ENCODE measurements around the gene SLC16A11. TPM values are rescaled to one million over a fixed set of nuclear protein-coding genes. Genes with fewer than 3 reads are reported as not detected.
A peak's percentile ranks its signal among the peaks of the same experiment; 100 is the strongest.

SLC16A11 gene
- polyA plus RNA-seq, 1 donor from 2014 or later = not detected

GRCh38 chr17:7007143-7007542, 36.7 kb downstream of the SLC16A11 start:
- Histone ChIP-seq H3F3A (ENCODE audit: insufficient read depth, low read length, poor library complexity, severe bottlenecking) (no peaks in the 10 kb centered on the region), H3K79me2 (replicated peaks; ENCODE audit: insufficient read depth, low read length) (peaks cover 16% of the 10 kb centered on the region), H4K20me1 (ENCODE audit: insufficient read depth) (no peaks in the 10 kb centered on the region)

GRCh38 chr17:7005716-7006115, 38.2 kb downstream of the SLC16A11 start:
- Histone ChIP-seq H3K4me2 (ENCODE audit: low read length) (no peak overlapping the region), H3K9ac (ENCODE audit: low read length) (no peak overlapping the region), H3F3A (ENCODE audit: insufficient read depth, low read length, poor library complexity, severe bottlenecking) (no peaks in the 10 kb centered on the region), H3K27ac (ENCODE audit: low read length) (no peak overlapping the region), H3K9me2 (ENCODE audit: insufficient read depth, low read length) (no peaks in the 10 kb centered on the region), H3K36me3 (ENCODE audit: insufficient read depth, low read length) (no peaks in the 10 kb centered on the region), H3K27me3 (ENCODE audit: insufficient read depth, low read depth, low read length) (no peaks in the 10 kb centered on the region), H3K79me2 (replicated peaks; ENCODE audit: insufficient read depth, low read length) (peaks cover 2% of the 10 kb centered on the region), H4K20me1 (ENCODE audit: insufficient read depth) (no peaks in the 10 kb centered on the region), H2AFZ (ENCODE audit: low read depth, low read length) (no peak overlapping the region), H3K4me3 (ENCODE audit: low read length) (no peak overlapping the region), H3K9me3 (ENCODE audit: low read length) (no peaks in the 10 kb centered on the region)
- TF ChIP-seq MXI1 (conservative IDR thresholded peaks at IDR 0.05; ENCODE audit: poor library complexity, severe bottlenecking) (no peak), EZH2 (IDR thresholded peaks at IDR 0.05; ENCODE audit: borderline replicate concordance, insufficient read depth, low read length, poor library complexity, severe bottlenecking) (no peak), TAF1 (IDR thresholded peaks at IDR 0.05; ENCODE audit: low read depth) (no peak), POLR2AphosphoS5 (IDR thresholded peaks at IDR 0.05) (no peak), EP300 (conservative IDR thresholded peaks at IDR 0.05; ENCODE audit: poor library complexity, severe bottlenecking) (no peak), RAD21 (conservative IDR thresholded peaks at IDR 0.05) (no peak)
- TF ChIP-seq, protein P1, sequence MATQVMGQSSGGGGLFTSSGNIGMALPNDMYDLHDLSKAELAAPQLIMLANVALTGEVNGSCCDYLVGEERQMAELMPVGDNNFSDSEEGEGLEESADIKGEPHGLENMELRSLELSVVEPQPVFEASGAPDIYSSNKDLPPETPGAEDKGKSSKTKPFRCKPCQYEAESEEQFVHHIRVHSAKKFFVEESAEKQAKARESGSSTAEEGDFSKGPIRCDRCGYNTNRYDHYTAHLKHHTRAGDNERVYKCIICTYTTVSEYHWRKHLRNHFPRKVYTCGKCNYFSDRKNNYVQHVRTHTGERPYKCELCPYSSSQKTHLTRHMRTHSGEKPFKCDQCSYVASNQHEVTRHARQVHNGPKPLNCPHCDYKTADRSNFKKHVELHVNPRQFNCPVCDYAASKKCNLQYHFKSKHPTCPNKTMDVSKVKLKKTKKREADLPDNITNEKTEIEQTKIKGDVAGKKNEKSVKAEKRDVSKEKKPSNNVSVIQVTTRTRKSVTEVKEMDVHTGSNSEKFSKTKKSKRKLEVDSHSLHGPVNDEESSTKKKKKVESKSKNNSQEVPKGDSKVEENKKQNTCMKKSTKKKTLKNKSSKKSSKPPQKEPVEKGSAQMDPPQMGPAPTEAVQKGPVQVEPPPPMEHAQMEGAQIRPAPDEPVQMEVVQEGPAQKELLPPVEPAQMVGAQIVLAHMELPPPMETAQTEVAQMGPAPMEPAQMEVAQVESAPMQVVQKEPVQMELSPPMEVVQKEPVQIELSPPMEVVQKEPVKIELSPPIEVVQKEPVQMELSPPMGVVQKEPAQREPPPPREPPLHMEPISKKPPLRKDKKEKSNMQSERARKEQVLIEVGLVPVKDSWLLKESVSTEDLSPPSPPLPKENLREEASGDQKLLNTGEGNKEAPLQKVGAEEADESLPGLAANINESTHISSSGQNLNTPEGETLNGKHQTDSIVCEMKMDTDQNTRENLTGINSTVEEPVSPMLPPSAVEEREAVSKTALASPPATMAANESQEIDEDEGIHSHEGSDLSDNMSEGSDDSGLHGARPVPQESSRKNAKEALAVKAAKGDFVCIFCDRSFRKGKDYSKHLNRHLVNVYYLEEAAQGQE (IDR thresholded peaks at IDR 0.05; ENCODE audit: borderline replicate concordance) = no peak
- TF ChIP-seq, protein P2, sequence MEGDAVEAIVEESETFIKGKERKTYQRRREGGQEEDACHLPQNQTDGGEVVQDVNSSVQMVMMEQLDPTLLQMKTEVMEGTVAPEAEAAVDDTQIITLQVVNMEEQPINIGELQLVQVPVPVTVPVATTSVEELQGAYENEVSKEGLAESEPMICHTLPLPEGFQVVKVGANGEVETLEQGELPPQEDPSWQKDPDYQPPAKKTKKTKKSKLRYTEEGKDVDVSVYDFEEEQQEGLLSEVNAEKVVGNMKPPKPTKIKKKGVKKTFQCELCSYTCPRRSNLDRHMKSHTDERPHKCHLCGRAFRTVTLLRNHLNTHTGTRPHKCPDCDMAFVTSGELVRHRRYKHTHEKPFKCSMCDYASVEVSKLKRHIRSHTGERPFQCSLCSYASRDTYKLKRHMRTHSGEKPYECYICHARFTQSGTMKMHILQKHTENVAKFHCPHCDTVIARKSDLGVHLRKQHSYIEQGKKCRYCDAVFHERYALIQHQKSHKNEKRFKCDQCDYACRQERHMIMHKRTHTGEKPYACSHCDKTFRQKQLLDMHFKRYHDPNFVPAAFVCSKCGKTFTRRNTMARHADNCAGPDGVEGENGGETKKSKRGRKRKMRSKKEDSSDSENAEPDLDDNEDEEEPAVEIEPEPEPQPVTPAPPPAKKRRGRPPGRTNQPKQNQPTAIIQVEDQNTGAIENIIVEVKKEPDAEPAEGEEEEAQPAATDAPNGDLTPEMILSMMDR (IDR thresholded peaks at IDR 0.05; ENCODE audit: poor library complexity, severe bottlenecking) = no peak

More at GRCh38 chr17:7007143-7007542, 36.7 kb downstream of the SLC16A11 start:
- Histone ChIP-seq H3K9me2 (ENCODE audit: insufficient read depth, low read length) (no peaks in the 10 kb centered on the region), H2AFZ (ENCODE audit: low read depth, low read length) (no peak overlapping the region), H3K4me2 (ENCODE audit: low read length) (no peak overlapping the region), H3K27ac (ENCODE audit: low read length) (no peak overlapping the region), H3K36me3 (ENCODE audit: insufficient read depth, low read length) (no peaks in the 10 kb centered on the region), H3K4me3 (ENCODE audit: low read length) (no peak overlapping the region), H3K9me3 (ENCODE audit: low read length) (no peaks in the 10 kb centered on the region), H3K27me3 (ENCODE audit: insufficient read depth, low read depth, low read length) (no peaks in the 10 kb centered on the region), H3K9ac (ENCODE audit: low read length) (peak overlapping the region; percentile 5)
- TF ChIP-seq EP300 (conservative IDR thresholded peaks at IDR 0.05; ENCODE audit: poor library complexity, severe bottlenecking) (no peak), TAF1 (IDR thresholded peaks at IDR 0.05; ENCODE audit: low read depth) (no peak), EZH2 (IDR thresholded peaks at IDR 0.05; ENCODE audit: borderline replicate concordance, insufficient read depth, low read length, poor library complexity, severe bottlenecking) (no peak), MXI1 (conservative IDR thresholded peaks at IDR 0.05; ENCODE audit: poor library complexity, severe bottlenecking) (no peak), SMC3 (conservative IDR thresholded peaks at IDR 0.05; ENCODE audit: poor library complexity) (no peak), POLR2AphosphoS5 (IDR thresholded peaks at IDR 0.05) (no peak), RAD21 (conservative IDR thresholded peaks at IDR 0.05) (no peak)
- TF ChIP-seq, protein P2 (IDR thresholded peaks at IDR 0.05; ENCODE audit: poor library complexity, severe bottlenecking) = no peak
- TF ChIP-seq, protein P1 (IDR thresholded peaks at IDR 0.05; ENCODE audit: borderline replicate concordance) = no peak
